ENCODE results near the gene SUB1. TPM values are rescaled to one million over a fixed set of nuclear protein-coding genes. Genes with fewer than 3 reads are reported as not detected.

SUB1 gene
- total RNA-seq, 4 donors from 2014 or later = 59.6 to 280 (median 134) TPM

DNA sequence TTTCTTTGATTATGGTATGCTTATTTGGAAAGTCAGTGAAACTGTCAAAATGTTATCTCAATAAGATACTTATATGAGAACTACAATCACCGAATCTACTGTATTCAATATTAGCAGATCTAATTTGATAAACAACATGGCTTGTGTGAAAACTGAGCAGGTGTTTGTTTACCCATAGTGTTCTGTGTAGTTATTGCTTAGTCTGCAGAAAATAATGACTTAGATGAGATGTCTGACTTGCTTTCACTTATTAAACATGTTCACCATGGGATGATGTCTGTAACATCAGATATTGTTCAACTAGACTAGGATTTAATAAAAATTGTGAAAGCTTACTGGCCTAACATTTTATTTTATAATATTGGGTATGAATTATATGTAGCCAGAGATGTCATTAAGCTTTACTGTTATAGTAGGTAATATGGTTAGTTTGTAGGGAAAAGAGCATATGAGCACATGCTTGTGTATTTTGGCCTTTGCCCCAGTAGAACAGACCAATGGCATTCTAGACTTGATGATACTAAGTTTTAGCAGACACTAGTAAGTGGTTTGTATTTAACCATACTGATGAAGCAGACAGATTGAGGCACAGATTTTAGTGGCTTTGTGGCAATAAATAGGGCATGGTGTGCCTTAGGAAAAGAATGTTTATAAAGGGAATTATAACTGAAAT, 16.4 kb downstream of the SUB1 start:
- no peaks in the 10 kb centered on the region for H3K27me3 ChIP-seq
- peaks cover 0 to 88% (median 3%) of the 10 kb centered on the region in 3 donors for H3K36me3 ChIP-seq
- H3K9me3 ChIP-seq = no peaks in the 10 kb centered on the region
- no peak for DNase-seq
- H3K4me1 ChIP-seq = peaks cover 0 to 36% (median 6%) of the 10 kb centered on the region in 3 donors
- H3K4me3 ChIP-seq = no peak overlapping the region
- no peak overlapping the region for H3K27ac ChIP-seq
- no peak for TF ChIP-seq POLR2A (IDR thresholded peaks at IDR 0.05)
- no peak for TF ChIP-seq CTCF (IDR thresholded peaks at IDR 0.05)
- WGBS, 2 donors = 96 to 100% methylated on average over 1 of the region's 1 CpG
- intact Hi-C loops (cut with DNase I) = no loop called here

DNA sequence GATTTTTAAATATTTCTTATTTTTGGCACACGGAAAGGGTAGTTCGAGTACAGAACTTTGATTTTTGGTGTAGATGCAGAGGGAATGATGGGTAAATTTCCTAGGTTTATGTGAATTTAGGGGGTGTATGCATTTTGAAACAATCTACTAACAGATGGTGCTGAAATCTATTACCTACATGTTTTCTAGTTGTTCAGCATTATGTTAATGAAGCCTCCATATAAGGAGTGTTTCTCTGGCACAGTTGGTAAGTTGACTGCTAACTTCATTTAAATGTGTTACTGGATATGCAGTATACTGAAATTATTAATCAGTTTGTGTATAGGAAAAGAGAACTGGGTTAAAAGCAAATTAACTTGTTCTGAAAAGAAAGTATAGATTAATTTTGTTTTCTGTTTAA, 17.5 kb downstream of the SUB1 start:
- Histone ChIP-seq H3K4me3 (no peak overlapping the region), H3K27ac (no peak overlapping the region), H3K36me3 (peaks cover 0 to 88% (median 3%) of the 10 kb centered on the region in 3 donors), H3K4me1 (peaks cover 0 to 24% (median 6%) of the 10 kb centered on the region in 3 donors), H3K27me3 (no peaks in the 10 kb centered on the region), H3K9me3 (no peaks in the 10 kb centered on the region)
- no peak for TF ChIP-seq POLR2A (IDR thresholded peaks at IDR 0.05)
- TF ChIP-seq CTCF (IDR thresholded peaks at IDR 0.05) = no peak
- DNase-seq = no peak
- 89 to 97% methylated on average over 2 of the region's 2 CpGs for WGBS, 2 donors
- intact Hi-C loops (cut with DNase I) = no loop called here

GRCh38 chr5:32604800-32605765, 19.7 kb downstream of the SUB1 start:
- no peak overlapping the region for H3K4me3 ChIP-seq
- WGBS, 2 donors = 87 to 96% methylated on average over 3 to 4 of the region's 4 CpGs
- H3K36me3 ChIP-seq = peaks cover 0 to 67% (median 3%) of the 10 kb centered on the region in 3 donors
- TF ChIP-seq POLR2A (IDR thresholded peaks at IDR 0.05) = no peak
- TF ChIP-seq CTCF (IDR thresholded peaks at IDR 0.05) = no peak
- DNase-seq = no peak
- H3K9me3 ChIP-seq = no peaks in the 10 kb centered on the region
- H3K4me1 ChIP-seq = peaks cover 0 to 7% (median 3%) of the 10 kb centered on the region in 3 donors
- intact Hi-C loops (cut with DNase I) = no loop called here
- no peak overlapping the region for H3K27ac ChIP-seq
- no peaks in the 10 kb centered on the region for H3K27me3 ChIP-seq

DNA sequence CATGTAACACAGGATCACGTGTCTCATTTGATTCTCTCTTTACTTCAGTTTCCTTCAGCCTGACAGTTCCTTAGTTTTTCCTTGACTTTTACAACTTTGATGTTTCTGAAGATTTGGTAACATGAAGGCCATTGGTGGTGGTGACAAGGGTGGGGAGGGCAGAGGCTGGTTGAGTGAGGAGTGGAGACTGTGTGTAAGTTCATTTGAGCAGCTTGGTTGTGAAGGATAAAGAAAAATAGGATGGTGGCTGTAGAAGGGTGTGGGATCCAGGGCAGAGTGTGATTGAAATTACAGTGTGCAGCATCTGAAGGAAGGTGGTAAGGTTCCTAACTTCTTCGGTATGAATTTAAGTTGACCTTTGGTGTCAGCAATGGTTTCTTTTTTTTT, 20.4 kb downstream of the SUB1 start:
- Histone ChIP-seq H3K4me1 (no peaks in the 10 kb centered on the region), H3K27ac (no peak overlapping the region), H3K27me3 (no peaks in the 10 kb centered on the region), H3K4me3 (no peak overlapping the region), H3K36me3 (peaks cover 0 to 60% (median 3%) of the 10 kb centered on the region in 3 donors), H3K9me3 (no peaks in the 10 kb centered on the region)
- intact Hi-C loops (cut with DNase I) = no loop called here
- 83 to 98% methylated on average over 2 of the region's 2 CpGs for WGBS, 2 donors
- no peak for TF ChIP-seq POLR2A (IDR thresholded peaks at IDR 0.05)
- no peak for TF ChIP-seq CTCF (IDR thresholded peaks at IDR 0.05)
- no peak for DNase-seq
